Neutrophil (primary cell): ENCODE data around the gene TCF4.

Experiments
- H3K27ac ChIP-seq: fragments of 200-600 bp; sonication (generic); 2 replicates; pipeline ENCODE4 v1.5.1; 2016; ENCODE audit warnings: mild to moderate bottlenecking, moderate library complexity
- H3K27me3 ChIP-seq: fragments of 200-600 bp; sonication (generic); 2 replicates; pipeline ENCODE4 v1.6.0; 2016; ENCODE audit warnings: mild to moderate bottlenecking
- H3K36me3 ChIP-seq: fragments of 200-600 bp; sonication (generic); 2 replicates; pipeline ENCODE4 v1.5.1; 2017
- H3K4me1 ChIP-seq, 2 experiments: fragments of 200-600 bp in 1 of 2; sonication (generic) in 1 of 2; 1 replicate in 1 of 2; 2 replicates in 1 of 2; pipeline versions ENCODE4 v1.5.1 to v1.6.1; 2013 to 2016; ENCODE audit warnings: low read depth in 1 of 2, low read length in 1 of 2, mild to moderate bottlenecking in 1 of 2, moderate library complexity in 1 of 2; ENCODE audit not compliant: control insufficient read depth in 1 of 2, insufficient read depth in 1 of 2
- H3K4me3 ChIP-seq, 2 experiments: fragments of 200-600 bp in 1 of 2; sonication (generic) in 1 of 2; 1 replicate in 1 of 2; 2 replicates in 1 of 2; pipeline ENCODE4 v1.5.1; 2013 to 2016; ENCODE audit warnings: low read depth in 1 of 2, low read length in 1 of 2, mild to moderate bottlenecking in 1 of 2, moderate library complexity in 1 of 2
- H3K9me3 ChIP-seq: fragments of 200-600 bp; sonication (generic); 2 replicates; pipeline ENCODE4 v1.5.1; 2016
- TF ChIP-seq, protein P1 (sequence below): fragments of 200-600 bp; sonication (generic); IDR thresholded peaks from 2 replicates; pipeline ENCODE4 v1.5.1; 2016; ENCODE audit warnings: antibody characterized with exemption

The TCF4 gene

DNA sequence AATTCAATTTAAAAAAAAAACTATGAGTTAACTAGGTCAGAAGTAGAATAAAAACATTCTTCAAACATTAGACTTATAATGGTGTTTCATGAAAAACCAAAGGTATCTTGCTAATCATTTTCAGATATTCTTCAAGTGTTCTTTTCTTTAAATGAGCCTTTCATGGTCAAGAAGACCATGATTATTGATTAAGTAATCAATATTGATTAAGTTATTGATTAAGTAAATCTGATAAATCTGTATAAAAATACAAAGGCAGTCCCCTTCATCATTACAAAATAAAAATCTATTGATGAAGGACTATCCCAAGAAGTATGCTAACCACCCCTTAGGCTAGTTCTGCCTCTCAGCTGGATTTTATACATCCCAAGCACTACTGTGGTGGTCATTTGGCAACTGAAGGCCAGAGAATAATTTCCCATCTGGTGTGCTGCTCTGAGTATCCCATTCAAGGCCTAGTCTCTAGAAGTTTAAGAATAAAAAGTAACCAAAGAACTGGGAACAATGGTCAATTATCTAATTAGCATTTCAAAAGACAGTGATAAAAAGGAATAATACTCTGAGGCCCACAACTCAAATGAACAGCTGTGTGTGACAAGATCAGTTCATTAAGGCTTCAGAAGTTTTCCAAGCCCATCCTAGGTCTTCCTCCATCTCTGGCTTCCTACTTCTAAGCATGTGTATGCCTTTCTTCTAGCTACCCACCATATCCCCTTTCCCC lies 63.5 kb downstream of the TCF4 start:
- H3K27me3 ChIP-seq: no peaks in the 10 kb centered on the region
- no peak overlapping the region for H3K27ac ChIP-seq
- H3K36me3 ChIP-seq: no peaks in the 10 kb centered on the region
- TF ChIP-seq, protein P1, sequence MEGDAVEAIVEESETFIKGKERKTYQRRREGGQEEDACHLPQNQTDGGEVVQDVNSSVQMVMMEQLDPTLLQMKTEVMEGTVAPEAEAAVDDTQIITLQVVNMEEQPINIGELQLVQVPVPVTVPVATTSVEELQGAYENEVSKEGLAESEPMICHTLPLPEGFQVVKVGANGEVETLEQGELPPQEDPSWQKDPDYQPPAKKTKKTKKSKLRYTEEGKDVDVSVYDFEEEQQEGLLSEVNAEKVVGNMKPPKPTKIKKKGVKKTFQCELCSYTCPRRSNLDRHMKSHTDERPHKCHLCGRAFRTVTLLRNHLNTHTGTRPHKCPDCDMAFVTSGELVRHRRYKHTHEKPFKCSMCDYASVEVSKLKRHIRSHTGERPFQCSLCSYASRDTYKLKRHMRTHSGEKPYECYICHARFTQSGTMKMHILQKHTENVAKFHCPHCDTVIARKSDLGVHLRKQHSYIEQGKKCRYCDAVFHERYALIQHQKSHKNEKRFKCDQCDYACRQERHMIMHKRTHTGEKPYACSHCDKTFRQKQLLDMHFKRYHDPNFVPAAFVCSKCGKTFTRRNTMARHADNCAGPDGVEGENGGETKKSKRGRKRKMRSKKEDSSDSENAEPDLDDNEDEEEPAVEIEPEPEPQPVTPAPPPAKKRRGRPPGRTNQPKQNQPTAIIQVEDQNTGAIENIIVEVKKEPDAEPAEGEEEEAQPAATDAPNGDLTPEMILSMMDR: no peak
- H3K4me1 ChIP-seq: no peaks in the 10 kb centered on the region
- no peak overlapping the region for H3K4me3 ChIP-seq
- H3K9me3 ChIP-seq: no peaks in the 10 kb centered on the region

DNA sequence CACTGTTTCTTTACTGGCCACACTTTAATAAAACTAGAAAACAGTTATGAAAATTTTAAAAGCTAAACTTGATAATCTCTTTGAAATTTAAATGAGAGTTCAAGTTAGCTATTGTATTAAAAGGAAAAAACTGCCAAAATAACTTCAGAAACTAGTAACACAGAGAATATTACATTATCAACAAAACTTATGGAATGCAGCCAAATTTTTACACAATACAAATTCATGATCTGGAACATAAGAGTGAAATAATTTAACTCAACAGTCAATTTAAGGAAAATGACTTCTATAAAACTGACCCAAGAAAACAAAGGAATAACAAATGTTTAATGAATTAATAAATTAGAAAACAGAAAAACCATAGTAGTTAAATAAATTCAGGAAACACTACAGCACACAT lies 65.0 kb downstream of the TCF4 start:
- Histone ChIP-seq H3K36me3 (no peaks in the 10 kb centered on the region), H3K27me3 (no peaks in the 10 kb centered on the region), H3K4me1 (no peaks in the 10 kb centered on the region), H3K4me3 (no peak overlapping the region), H3K27ac (no peak overlapping the region), H3K9me3 (no peaks in the 10 kb centered on the region)
- TF ChIP-seq, protein P1: no peak

DNA sequence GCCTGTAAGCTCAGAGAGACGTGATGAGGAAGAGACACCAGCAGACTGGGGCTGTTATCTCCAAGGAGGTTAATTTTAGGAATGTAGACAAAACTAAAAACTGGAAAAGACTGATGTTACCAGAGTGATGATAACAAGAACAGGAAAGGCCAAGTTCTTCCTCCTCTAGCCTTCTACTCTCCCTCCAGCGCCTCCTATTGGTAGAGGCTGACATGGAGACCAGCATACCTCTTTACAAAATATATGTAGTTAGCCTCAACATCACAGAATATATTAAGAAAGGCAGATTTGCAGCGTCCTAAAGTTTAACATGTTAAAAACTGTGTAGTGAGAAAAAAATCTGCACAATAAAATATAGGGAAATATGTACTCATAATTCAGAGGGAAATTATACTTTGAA lies 66.0 kb downstream of the TCF4 start:
- TF ChIP-seq, protein P1: no peak
- H3K4me1 ChIP-seq: peaks cover 0 to under 1% of the 10 kb centered on the region in 2 experiments

DNA sequence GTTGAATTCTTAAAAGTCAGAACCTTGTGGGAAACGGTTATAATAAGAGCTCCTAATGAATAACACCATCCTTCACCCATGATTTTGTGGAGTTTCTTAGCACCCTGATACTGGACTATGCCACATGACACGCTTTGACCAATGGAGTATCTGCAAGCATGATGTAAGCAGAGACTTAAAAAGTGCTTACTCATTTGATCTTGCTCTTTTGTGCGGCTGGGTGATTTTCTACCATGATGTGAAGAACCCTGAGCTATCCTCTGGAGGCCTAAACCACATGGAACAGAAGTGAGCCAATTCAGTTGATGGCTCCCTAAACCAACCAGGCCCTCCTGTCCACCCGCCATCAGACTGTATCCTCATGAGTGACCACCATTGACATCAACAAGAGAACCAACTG lies 70.9 kb downstream of the TCF4 start:
- Histone ChIP-seq H3K9me3 (no peaks in the 10 kb centered on the region), H3K4me3 (no peak overlapping the region), H3K4me1 (peaks cover 8 to 24% of the 10 kb centered on the region in 2 experiments), H3K36me3 (no peaks in the 10 kb centered on the region), H3K27me3 (no peaks in the 10 kb centered on the region), H3K27ac (no peak overlapping the region)
- TF ChIP-seq, protein P1: no peak

More for the DNA sequence above, 66.0 kb downstream of the TCF4 start:
- Histone ChIP-seq H3K27me3 (no peaks in the 10 kb centered on the region), H3K9me3 (no peaks in the 10 kb centered on the region), H3K4me3 (no peak overlapping the region), H3K36me3 (no peaks in the 10 kb centered on the region), H3K27ac (no peak overlapping the region)

DNA sequence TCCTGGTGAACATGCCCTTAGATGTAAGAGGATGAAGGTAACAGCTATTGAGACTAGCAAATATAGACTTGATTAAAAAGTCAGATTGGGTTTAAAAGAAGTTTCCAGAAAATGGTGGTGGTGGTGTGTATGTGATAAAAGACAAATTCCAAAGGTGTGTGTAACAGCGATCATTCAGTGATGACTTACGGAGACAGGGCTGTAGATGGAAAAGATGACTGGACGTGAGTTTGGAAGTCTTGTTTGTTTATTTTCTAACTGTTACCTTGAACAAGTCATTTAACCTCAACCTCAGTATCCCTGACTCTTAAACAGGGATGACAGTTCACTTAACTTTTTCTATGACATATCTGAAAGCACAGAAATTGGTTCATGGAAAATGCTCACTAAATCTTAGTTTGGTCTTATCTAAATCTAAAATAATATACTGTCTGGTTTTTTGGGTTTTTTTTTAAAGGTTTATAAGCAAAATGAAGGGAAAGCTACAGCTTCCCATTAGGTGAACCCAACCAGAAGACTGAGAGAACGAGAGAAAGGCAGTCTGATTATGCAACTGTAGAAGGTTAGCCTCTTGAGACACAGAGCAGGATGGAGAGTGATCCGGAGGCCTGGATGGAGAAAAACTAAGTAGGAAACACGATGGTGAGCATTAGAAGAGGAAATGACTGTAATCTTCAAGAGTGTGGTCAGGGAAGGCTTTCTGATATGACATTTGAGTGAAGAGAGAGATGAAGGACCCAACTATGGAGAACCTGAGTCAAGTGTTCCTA lies 71.9 kb downstream of the TCF4 start:
- Histone ChIP-seq H3K4me1 (peaks cover 10 to 28% of the 10 kb centered on the region in 2 experiments), H3K27ac (no peak overlapping the region), H3K36me3 (no peaks in the 10 kb centered on the region), H3K4me3 (no peak overlapping the region), H3K9me3 (no peaks in the 10 kb centered on the region), H3K27me3 (no peaks in the 10 kb centered on the region)
- TF ChIP-seq, protein P1: no peak
